Activated CD4-positive, alpha-beta T cell treated with anti-CD3 and anti-CD28 coated beads, Interleukin-2, amount 10 ng/mL, durations not matched to agents 24 days and 14 days (primary cell): ENCODE results near the gene MAT1A. TPM values are rescaled to one million over a fixed set of nuclear protein-coding genes. Genes with fewer than 3 reads are reported as not detected.
"Not testable (repeated sequence)": the region's sequence is repeated elsewhere in the genome, so short reads cannot be mapped to it uniquely, and the experiment has no call there.

Experiments used
- DNase-seq: peaks from one replicate; pipeline ENCODE4 v3.0.0; 2022
- H3K27ac Mint-ChIP-seq: one replicate; pipeline ENCODE4 v1.8.0; 2022; ENCODE audit warnings: mild to moderate bottlenecking, mixed read lengths
- H3K27me3 Mint-ChIP-seq: one replicate; pipeline ENCODE4 v1.8.0; 2022; ENCODE audit warnings: mixed read lengths
- H3K36me3 Mint-ChIP-seq: one replicate; pipeline ENCODE4 v1.8.0; 2022; ENCODE audit warnings: low read depth, mild to moderate bottlenecking, mixed read lengths
- H3K4me1 Mint-ChIP-seq: one replicate; pipeline ENCODE4 v1.8.0; 2021; ENCODE audit warnings: mixed read lengths
- H3K4me3 Mint-ChIP-seq: one replicate; pipeline ENCODE4 v1.8.0; 2022; ENCODE audit warnings: mild to moderate bottlenecking, moderate library complexity, mixed read lengths
- H3K9me3 Mint-ChIP-seq: one replicate; pipeline ENCODE4 v1.8.0; 2021; ENCODE audit warnings: mixed read lengths
- intact Hi-C: fragments of 100-400 bp; cut with micrococcal nuclease; formaldehyde crosslinking; loops from one replicate; pipeline ENCODE4 v1.15.1; 2023
- total RNA-seq: library from RNA; stranded (reverse); gene quantifications from 2 replicates; pipeline ENCODE4 v1.2.3, GENCODE V29; 2022

MAT1A gene
- total RNA-seq, 1 donor from 2014 or later, result not detected

- DNase-seq, result no peak
- Mint-ChIP-seq H3K4me1 (no peaks in the 10 kb centered on the region), H3K36me3 (no peaks in the 10 kb centered on the region), H3K4me3 (no peak overlapping the region), H3K9me3 (no peaks in the 10 kb centered on the region), H3K27ac (no peak overlapping the region), H3K27me3 (peaks cover 12% of the 10 kb centered on the region)
- intact Hi-C loops, result no loop called here
Observed at GRCh38 chr10:80265740-80266512, 23.5 kb downstream of the MAT1A start.

DNA sequence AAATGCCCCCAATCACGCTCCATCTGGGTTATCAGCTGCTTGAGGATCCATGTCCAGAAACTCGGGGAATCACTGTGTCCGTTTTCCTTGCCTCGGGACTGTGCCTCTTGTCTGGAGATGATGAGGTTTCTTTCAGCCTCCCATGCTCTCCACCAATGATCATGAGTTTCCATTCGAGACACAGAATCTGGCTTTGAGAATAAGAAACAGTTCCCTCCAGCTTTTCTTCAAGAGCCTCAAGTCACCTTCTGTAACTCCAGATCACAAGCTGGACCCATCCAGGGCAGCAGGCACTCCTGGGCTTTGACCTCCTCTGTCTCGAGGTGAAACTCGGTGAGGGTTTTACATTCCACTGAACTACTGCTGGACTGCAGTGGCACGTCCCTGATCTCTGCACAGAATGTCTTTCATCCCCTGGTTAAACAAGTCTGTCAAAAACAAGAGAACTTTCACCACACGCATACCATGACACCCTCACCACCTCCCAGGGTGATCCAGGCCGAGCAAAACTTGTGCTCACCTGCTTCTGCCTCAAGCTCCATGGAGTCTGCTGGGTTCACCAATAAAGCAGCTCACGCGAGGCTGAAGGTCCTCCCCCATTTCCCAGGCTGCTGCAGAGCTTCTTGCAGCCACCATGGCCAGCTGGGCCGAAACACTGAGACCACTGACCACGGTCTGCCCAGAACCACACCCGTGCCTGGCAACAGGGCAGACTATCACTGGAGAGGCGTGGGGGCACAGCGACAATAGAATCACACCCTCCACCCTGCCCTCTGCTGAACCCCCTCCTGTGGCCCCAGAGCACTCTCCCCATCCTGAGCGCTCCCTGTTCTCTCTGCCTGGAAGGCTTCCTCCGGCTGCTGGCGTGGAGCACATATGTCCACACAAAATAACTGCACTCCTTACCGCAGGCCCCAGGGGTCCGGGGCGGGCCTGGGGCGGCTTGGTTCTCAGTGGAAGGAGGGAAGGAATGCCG, 25.1 kb downstream of the MAT1A start:
- intact Hi-C loops, result no loop called here
- no peaks in the 10 kb centered on the region for H3K36me3 Mint-ChIP-seq
- no peak overlapping the region for H3K4me3 Mint-ChIP-seq
- H3K4me1 Mint-ChIP-seq, result no peaks in the 10 kb centered on the region
- H3K27me3 Mint-ChIP-seq, result peaks cover 10% of the 10 kb centered on the region
- H3K27ac Mint-ChIP-seq, result no peak overlapping the region
- DNase-seq, result no peak
- H3K9me3 Mint-ChIP-seq, result no peaks in the 10 kb centered on the region

GRCh38 chr10:80261316-80262030, 28.0 kb downstream of the MAT1A start:
- H3K36me3 Mint-ChIP-seq, result no peaks in the 10 kb centered on the region
- peaks cover 8% of the 10 kb centered on the region for H3K27me3 Mint-ChIP-seq
- H3K4me1 Mint-ChIP-seq, result peaks cover under 1% of the 10 kb centered on the region
- no peaks in the 10 kb centered on the region for H3K9me3 Mint-ChIP-seq
- DNase-seq, result no peak
- H3K27ac Mint-ChIP-seq, result no peak overlapping the region
- no peak overlapping the region for H3K4me3 Mint-ChIP-seq
- intact Hi-C loops, result no loop called here

DNA sequence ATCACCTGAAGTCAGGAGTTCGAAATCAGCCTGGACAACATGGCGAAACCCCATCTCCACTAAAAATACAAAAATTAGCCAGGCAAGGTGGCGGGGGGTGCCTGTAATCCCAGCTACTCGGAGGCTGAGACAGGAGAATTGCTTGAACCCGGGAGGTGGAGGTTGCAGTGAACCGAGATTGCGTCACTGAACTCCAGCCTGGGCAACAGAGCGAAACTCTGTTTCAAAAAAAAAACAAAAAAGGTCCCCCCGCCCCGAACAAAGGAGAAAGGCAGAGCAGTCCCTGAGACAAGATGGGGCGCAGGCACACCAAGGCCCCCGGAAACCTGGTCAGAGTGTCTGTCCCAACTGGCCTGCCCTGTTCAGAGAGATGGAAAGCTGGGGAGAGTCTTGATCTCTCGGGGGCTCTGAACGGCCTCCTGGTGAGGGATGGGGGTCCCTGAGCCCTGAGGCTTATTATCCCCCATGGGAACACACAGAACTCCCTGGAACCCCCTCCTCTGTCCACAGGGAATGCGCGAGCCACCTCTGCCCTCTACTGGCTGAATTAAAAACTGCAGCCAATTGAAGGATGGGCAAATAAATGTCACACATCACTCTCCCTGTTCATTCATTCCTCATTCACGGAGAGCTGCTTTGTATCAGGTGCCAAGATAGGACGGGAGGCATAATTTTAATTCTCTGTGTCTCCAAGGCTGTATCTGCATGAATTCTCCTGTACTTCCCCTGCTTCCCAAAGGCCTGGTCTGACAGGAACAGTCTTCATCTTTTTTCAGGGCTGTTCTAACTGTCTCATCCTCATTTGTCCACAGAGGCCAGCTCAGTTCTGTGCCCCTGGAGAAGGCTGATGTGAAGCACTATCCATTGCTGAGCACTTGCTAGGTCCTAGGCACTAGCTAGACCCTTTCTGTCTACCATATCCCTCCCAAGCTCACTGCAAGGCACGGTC, 28.9 kb downstream of the MAT1A start:
- peaks cover 3% of the 10 kb centered on the region for H3K4me1 Mint-ChIP-seq
- intact Hi-C loops, result no loop called here

DNA sequence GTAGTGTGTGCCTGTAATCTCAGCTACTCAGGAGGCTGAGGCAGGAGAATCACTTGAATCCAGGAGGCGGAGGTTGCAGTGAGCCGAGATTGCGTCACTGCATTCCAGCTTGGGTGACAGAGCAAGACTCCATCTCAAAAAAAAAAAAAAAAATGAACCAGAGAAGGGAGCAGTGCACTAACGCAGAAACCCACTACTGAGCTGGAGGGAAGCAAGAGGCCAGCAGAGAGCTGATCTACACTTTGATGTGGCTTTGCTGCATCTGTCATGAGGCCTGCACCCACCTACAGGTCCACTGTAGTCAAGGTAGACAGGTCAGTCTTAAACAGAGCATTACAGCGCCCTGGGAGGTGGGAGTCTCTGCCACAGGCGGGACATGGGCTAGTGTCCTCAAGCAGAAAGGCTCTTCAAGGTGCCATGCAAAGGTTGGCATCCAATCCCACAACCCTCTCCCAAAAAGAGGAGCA, 30.0 kb downstream of the MAT1A start:
- Mint-ChIP-seq H3K27me3 (peaks cover 11% of the 10 kb centered on the region), H3K4me1 (peaks cover 3% of the 10 kb centered on the region), H3K9me3 (no peaks in the 10 kb centered on the region), H3K36me3 (no peaks in the 10 kb centered on the region), H3K27ac (no peak overlapping the region), H3K4me3 (no peak overlapping the region)
- intact Hi-C loops, result no loop called here
- no peak for DNase-seq

More for the DNA sequence above, 28.9 kb downstream of the MAT1A start:
- Mint-ChIP-seq H3K27me3 (peaks cover 15% of the 10 kb centered on the region), H3K27ac (no peak overlapping the region), H3K9me3 (no peaks in the 10 kb centered on the region), H3K4me3 (no peak overlapping the region), H3K36me3 (no peaks in the 10 kb centered on the region)
- DNase-seq, result peak; percentile 85

GRCh38 chr10:80256798-80257197, 32.7 kb downstream of the MAT1A start:
- H3K27ac Mint-ChIP-seq, H3K27me3 Mint-ChIP-seq, DNase-seq, intact Hi-C loops, H3K36me3 Mint-ChIP-seq, H3K9me3 Mint-ChIP-seq, H3K4me3 Mint-ChIP-seq: not testable (repeated sequence)
- H3K4me1 Mint-ChIP-seq, result peaks cover 21% of the 10 kb centered on the region

DNA sequence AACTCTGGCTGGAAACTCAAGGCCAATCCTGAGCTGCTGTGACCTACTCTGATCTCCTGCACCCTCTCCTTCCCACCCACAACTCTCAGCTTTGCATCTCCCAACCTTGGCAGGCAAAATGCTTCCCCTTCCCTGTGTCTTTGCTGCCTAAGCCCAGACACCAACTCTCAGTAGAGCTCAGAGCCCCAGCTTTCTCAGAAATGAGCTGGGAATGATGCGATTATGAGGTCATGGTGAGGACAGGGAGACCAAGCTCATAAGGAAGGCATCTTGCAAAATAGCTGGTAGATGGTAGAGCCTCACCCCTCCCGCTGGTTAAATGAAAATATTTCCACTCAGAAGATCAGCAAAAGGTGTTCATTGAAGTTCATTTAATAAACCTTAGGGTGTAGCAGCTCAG, 34.7 kb downstream of the MAT1A start:
- H3K9me3 Mint-ChIP-seq, H3K27me3 Mint-ChIP-seq, H3K4me3 Mint-ChIP-seq, H3K36me3 Mint-ChIP-seq, intact Hi-C loops, H3K27ac Mint-ChIP-seq, DNase-seq: not testable (repeated sequence)
- H3K4me1 Mint-ChIP-seq, result peaks cover 21% of the 10 kb centered on the region

GRCh38 chr10:80253963-80254271, 35.5 kb downstream of the MAT1A start:
- H3K36me3 Mint-ChIP-seq, H3K9me3 Mint-ChIP-seq, intact Hi-C loops, H3K27me3 Mint-ChIP-seq, H3K27ac Mint-ChIP-seq, H3K4me3 Mint-ChIP-seq, DNase-seq: not testable (repeated sequence)
- H3K4me1 Mint-ChIP-seq, result peaks cover 21% of the 10 kb centered on the region

DNA sequence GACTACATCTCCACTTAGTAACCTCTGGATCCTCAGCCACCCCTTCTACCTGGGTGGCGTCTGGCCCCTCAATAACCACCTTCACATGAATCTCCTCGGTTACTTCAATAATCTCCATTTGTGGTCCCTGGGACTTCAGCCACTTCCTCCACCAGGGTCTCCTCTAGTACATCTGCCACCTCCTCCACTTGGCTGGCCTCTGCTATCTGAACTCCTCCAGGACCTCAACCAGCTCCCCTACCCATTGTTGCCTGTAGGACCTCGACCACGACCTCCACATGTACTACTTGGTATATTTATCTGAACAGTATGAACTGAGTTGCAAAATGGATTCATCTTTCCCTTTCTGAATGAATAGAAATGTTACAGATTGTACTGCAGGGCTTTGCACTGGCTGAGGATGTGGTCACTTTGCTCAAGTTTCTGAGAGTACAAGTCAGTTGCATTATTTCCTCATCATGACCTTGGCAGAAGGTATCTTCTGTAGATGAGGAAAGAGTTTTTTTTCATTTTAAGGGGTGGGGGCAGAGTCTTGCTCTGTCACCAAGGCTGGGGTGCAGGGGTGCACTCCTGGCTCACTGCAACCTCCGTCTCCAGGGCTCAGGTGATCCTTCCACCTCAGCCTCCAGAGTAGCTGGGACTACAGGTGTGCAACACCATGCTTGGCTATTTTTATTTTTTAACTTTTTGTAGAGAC, 36.0 kb downstream of the MAT1A start:
- DNase-seq, result peak; percentile 70
- no peaks in the 10 kb centered on the region for H3K9me3 Mint-ChIP-seq
- H3K4me3 Mint-ChIP-seq, result peak overlapping the region; percentile 7
- peaks cover 8% of the 10 kb centered on the region for H3K27me3 Mint-ChIP-seq
- H3K36me3 Mint-ChIP-seq, result no peaks in the 10 kb centered on the region
- peak overlapping the region; percentile 30 for H3K27ac Mint-ChIP-seq
- intact Hi-C loops, result no loop called here
- peaks cover 21% of the 10 kb centered on the region for H3K4me1 Mint-ChIP-seq

- no peak overlapping the region for H3K4me3 Mint-ChIP-seq
- H3K27me3 Mint-ChIP-seq, result peaks cover 9% of the 10 kb centered on the region
- H3K9me3 Mint-ChIP-seq, result no peaks in the 10 kb centered on the region
- no peak overlapping the region for H3K27ac Mint-ChIP-seq
- no peaks in the 10 kb centered on the region for H3K36me3 Mint-ChIP-seq
- H3K4me1 Mint-ChIP-seq, result peaks cover 21% of the 10 kb centered on the region
- intact Hi-C loops, result no loop called here
- no peak for DNase-seq
Observed at GRCh38 chr10:80252296-80252887, 37.1 kb downstream of the MAT1A start.

DNA sequence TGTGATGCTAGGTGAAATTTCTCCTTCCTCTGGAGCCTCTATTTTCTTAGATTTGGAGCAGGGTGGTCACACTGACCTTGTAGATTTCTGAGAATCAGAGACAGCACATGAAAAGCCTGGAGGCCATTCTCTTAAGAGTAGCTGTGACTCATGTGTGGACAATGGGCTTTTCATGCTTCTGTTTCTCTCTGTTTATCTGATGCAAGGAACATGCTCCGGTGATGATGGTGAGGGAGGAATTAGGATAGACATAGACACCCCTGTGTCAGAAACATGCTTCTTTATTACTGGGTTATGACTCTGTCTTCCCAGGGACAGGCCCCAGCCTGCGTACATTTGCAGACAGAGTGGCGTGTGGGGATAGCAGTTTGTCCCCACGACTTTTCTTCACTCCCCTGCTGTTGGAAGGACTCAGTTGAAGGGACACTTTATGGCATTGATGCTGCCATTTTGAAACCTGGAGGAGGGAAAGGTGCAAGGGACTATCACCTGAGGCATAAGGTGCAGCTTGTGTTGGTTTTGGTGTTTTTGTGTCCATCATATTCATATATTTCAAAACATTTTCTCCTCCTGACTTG, 37.7 kb downstream of the MAT1A start:
- DNase-seq, H3K36me3 Mint-ChIP-seq, H3K27me3 Mint-ChIP-seq, intact Hi-C loops, H3K4me3 Mint-ChIP-seq, H3K27ac Mint-ChIP-seq, H3K9me3 Mint-ChIP-seq: not testable (repeated sequence)
- H3K4me1 Mint-ChIP-seq, result peaks cover 21% of the 10 kb centered on the region

DNA sequence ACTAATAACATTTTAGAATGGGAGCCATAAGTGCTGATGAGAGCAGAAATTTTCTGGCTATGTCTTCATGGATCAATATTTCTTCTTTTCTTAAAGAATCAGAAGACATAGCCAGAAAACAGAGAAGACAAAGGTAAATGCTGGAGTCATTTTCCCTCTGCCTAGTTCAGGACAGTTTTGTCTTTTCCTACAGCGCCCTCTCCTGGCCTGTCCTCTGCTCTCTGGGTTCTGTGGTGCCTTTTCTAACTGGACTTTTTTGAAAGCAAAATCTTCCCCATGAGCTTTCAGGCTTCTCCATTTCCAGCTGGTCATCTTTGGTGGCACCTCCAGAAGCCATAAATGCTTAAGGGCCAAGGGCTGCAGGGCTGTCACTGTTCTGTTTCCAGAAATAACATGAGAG, 39.1 kb downstream of the MAT1A start:
- H3K27ac Mint-ChIP-seq, DNase-seq, H3K36me3 Mint-ChIP-seq, H3K4me3 Mint-ChIP-seq, H3K27me3 Mint-ChIP-seq, intact Hi-C loops, H3K9me3 Mint-ChIP-seq: not testable (repeated sequence)
- H3K4me1 Mint-ChIP-seq, result peaks cover 18% of the 10 kb centered on the region
